Loucy (cell line): ENCODE measurements around the gene TRMT61A.

Experiments
- H2AFZ ChIP-seq: fragments of 200-600 bp; sonication (generic); 2 replicates; pipeline ENCODE4 v1.6.0; 2016; ENCODE audit warnings: antibody characterized with exemption, mild to moderate bottlenecking, low read length, moderate library complexity
- H3F3A ChIP-seq: fragments of 200-600 bp; 2 replicates; pipeline ENCODE4 v1.6.0; 2016; ENCODE audit warnings: antibody characterized with exemption, low read depth, mild to moderate bottlenecking
- H3K27me3 ChIP-seq: fragments of 200-600 bp; sonication (generic); 2 replicates; pipeline ENCODE4 v1.6.1; 2014; ENCODE audit warnings: low read length, mild to moderate bottlenecking; ENCODE audit not compliant: insufficient read depth, poor library complexity, severe bottlenecking
- H3K36me3 ChIP-seq: fragments of 200-600 bp; sonication (generic); 2 replicates; pipeline ENCODE4 v1.6.1; 2016; ENCODE audit warnings: low read length; ENCODE audit not compliant: insufficient read depth
- H3K4me1 ChIP-seq: fragments of 200-600 bp; sonication (generic); 2 replicates; pipeline ENCODE4 v1.5.1; 2014; ENCODE audit warnings: low read length, mild to moderate bottlenecking; ENCODE audit not compliant: insufficient read depth, poor library complexity, severe bottlenecking
- H3K4me2 ChIP-seq: fragments of 200-600 bp; sonication (generic); 2 replicates; pipeline ENCODE4 v1.6.0; 2014; ENCODE audit warnings: antibody characterized with exemption, low read length, low read depth, mild to moderate bottlenecking; ENCODE audit not compliant: poor library complexity, severe bottlenecking
- H3K4me3 ChIP-seq: fragments of 200-600 bp; sonication (generic); 2 replicates; pipeline ENCODE4 v1.5.1; 2014; ENCODE audit warnings: low read length, mild to moderate bottlenecking, mixed read lengths; ENCODE audit not compliant: poor library complexity, severe bottlenecking
- H3K79me2 ChIP-seq: fragments of 200-600 bp; sonication (generic); 2 replicates; pipeline ENCODE4 v1.6.1; 2014; ENCODE audit warnings: low read length; ENCODE audit not compliant: insufficient read depth
- H3K9ac ChIP-seq: fragments of 200-600 bp; sonication (generic); 2 replicates; pipeline ENCODE4 v1.6.0; 2014; ENCODE audit warnings: mild to moderate bottlenecking, low read depth, low read length, moderate library complexity; ENCODE audit not compliant: poor library complexity, severe bottlenecking
- H3K9me2 ChIP-seq: fragments of 200-600 bp; sonication (generic); replicated peaks from 2 replicates; pipeline ENCODE4 v1.6.1; 2016; ENCODE audit warnings: low read depth, low read length, mixed read lengths
- H3K9me3 ChIP-seq: fragments of 200-600 bp; sonication (generic); 2 replicates; pipeline ENCODE4 v1.6.1; 2014; ENCODE audit warnings: mild to moderate bottlenecking, antibody characterized with exemption, low read length, low read depth; ENCODE audit not compliant: insufficient read depth
- H4K20me1 ChIP-seq: fragments of 200-600 bp; sonication (generic); 2 replicates; pipeline ENCODE4 v1.6.0; 2014; ENCODE audit warnings: antibody characterized with exemption, low read length, mild to moderate bottlenecking; ENCODE audit not compliant: insufficient read depth, poor library complexity, severe bottlenecking
- EZH2phosphoT487 ChIP-seq: fragments of 200-600 bp; IDR thresholded peaks from 2 replicates; pipeline ENCODE4 v1.6.1; 2018; ENCODE audit warnings: antibody characterized with exemption, mild to moderate bottlenecking, moderate library complexity, borderline replicate concordance
- TF ChIP-seq, protein P1 (sequence below): fragments of 200-600 bp; sonication (generic); conservative IDR thresholded peaks from 2 replicates; pipeline ENCODE4 v1.5.1; 2014; ENCODE audit warnings: mild to moderate bottlenecking, antibody characterized with exemption, low read length

The TRMT61A gene

GRCh38 chr14:103517721-103518421 is 11.1 kb upstream of the TRMT61A start:
- Histone ChIP-seq H3K9ac (no peak overlapping the region), H4K20me1 (no peaks in the 10 kb centered on the region), H3F3A (no peaks in the 10 kb centered on the region), H3K9me2 (no peaks in the 10 kb centered on the region), H3K4me3 (no peak overlapping the region), H3K27me3 (no peaks in the 10 kb centered on the region), H3K4me2 (no peak overlapping the region), H3K4me1 (peaks cover 4% of the 10 kb centered on the region), H3K36me3 (no peaks in the 10 kb centered on the region), H3K9me3 (no peaks in the 10 kb centered on the region), H2AFZ (no peak overlapping the region), H3K79me2 (no peaks in the 10 kb centered on the region)
- TF ChIP-seq EZH2phosphoT487: no peak
- TF ChIP-seq, protein P1, sequence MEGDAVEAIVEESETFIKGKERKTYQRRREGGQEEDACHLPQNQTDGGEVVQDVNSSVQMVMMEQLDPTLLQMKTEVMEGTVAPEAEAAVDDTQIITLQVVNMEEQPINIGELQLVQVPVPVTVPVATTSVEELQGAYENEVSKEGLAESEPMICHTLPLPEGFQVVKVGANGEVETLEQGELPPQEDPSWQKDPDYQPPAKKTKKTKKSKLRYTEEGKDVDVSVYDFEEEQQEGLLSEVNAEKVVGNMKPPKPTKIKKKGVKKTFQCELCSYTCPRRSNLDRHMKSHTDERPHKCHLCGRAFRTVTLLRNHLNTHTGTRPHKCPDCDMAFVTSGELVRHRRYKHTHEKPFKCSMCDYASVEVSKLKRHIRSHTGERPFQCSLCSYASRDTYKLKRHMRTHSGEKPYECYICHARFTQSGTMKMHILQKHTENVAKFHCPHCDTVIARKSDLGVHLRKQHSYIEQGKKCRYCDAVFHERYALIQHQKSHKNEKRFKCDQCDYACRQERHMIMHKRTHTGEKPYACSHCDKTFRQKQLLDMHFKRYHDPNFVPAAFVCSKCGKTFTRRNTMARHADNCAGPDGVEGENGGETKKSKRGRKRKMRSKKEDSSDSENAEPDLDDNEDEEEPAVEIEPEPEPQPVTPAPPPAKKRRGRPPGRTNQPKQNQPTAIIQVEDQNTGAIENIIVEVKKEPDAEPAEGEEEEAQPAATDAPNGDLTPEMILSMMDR: no peak

GRCh38 chr14:103518422-103519042 is 10.5 kb upstream of the TRMT61A start:
- Histone ChIP-seq H4K20me1 (no peaks in the 10 kb centered on the region), H3K36me3 (no peaks in the 10 kb centered on the region), H3K9ac (no peak overlapping the region), H3K4me3 (no peak overlapping the region), H3K9me3 (no peaks in the 10 kb centered on the region), H3K4me2 (no peak overlapping the region), H3K9me2 (no peaks in the 10 kb centered on the region), H3F3A (no peaks in the 10 kb centered on the region), H2AFZ (no peak overlapping the region), H3K79me2 (no peaks in the 10 kb centered on the region), H3K27me3 (no peaks in the 10 kb centered on the region), H3K4me1 (peaks cover 4% of the 10 kb centered on the region)
- no peak for TF ChIP-seq EZH2phosphoT487
- TF ChIP-seq, protein P1: peak; percentile 96

DNA sequence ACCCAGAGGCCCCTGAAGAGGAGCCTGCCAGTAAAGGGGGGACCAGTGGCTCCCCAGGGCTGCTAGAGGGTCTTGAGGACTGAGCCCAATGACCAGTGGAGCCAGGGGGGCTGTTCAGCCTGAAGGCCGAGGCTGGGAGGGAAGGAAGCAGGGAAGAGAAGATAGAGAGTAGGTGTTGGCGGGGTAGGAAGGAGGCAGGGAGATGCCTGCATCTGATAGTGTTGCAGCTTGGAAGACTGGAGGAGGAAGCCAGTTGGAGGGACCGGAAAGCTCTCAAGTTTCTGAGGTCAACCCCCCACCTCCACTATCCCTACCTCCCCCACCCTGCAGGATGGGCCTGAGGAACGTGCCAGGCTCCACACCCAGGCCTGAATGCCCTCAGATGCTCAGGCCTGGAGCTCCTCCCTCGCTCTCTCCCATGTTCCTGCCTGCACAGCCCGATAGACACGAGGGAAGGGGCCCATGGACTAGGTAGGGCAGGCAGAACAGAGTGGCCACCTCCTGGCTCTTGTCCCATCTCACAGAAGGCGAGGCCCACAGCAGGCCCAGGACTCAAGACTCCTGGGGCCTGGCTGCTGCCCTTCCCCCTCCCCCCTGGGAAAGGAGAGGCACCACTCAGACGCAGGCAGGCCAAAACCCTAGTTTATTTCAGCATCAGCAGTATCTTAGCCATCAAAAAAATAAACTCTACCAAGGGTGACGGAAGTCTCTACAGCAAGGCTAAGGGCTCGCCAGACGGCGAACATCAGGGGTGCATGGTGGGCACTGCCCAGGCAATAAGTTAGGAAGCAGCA is 9.8 kb upstream of the TRMT61A start:
- Histone ChIP-seq H3K4me2 (no peak overlapping the region), H3K9ac (no peak overlapping the region), H3K4me1 (peaks cover 4% of the 10 kb centered on the region), H2AFZ (no peak overlapping the region), H3K4me3 (no peak overlapping the region), H3K36me3 (no peaks in the 10 kb centered on the region), H3K79me2 (no peaks in the 10 kb centered on the region), H3K9me3 (no peaks in the 10 kb centered on the region), H4K20me1 (no peaks in the 10 kb centered on the region), H3K9me2 (no peaks in the 10 kb centered on the region), H3K27me3 (no peaks in the 10 kb centered on the region), H3F3A (no peaks in the 10 kb centered on the region)
- no peak for TF ChIP-seq EZH2phosphoT487
- TF ChIP-seq, protein P1: no peak
